ENCODE measurements around the gene B3GNT2.

Gene B3GNT2

DNA sequence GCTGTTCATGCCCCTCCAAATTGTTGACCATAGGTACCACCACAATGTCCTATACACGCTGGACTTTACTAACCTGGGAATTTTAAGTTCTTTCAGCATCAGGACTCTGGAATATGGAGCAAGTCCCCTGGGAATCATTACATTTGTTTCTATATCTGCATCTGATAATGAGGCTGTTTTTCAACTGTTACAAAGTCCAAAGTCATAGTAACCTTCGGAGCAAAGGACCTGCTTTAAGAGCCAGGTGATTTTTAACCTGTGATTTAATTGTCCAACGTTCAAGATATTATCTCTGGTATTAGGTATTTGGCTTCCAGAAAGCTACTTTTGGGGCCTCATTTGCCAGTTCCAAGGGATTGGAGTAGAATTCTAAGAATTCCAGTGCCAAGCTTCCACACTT, 7.5 kb upstream of the B3GNT2 start:
- no peak overlapping the region for H3K27ac ChIP-seq (ENCODE audit: low read length)
- DNase-seq = no peak
- H3F3A ChIP-seq (ENCODE audit: insufficient read depth, low read length) = no peaks in the 10 kb centered on the region
- H3K9ac ChIP-seq (ENCODE audit: low read length) = no peak overlapping the region
- no peaks in the 10 kb centered on the region for H3K79me2 ChIP-seq (ENCODE audit: low read length)
- no peak overlapping the region for H3K4me2 ChIP-seq (ENCODE audit: low read depth, low read length)
- H3K27me3 ChIP-seq (replicated peaks; ENCODE audit: insufficient read depth, low read length) = no peaks in the 10 kb centered on the region
- H3K4me3 ChIP-seq (ENCODE audit: low read length) = no peak overlapping the region
- no peaks in the 10 kb centered on the region for H4K20me1 ChIP-seq (ENCODE audit: insufficient read depth, low read length)
- no peaks in the 10 kb centered on the region for H3K36me3 ChIP-seq (replicated peaks; ENCODE audit: insufficient read depth, low read length)
- TF ChIP-seq EZH2 (optimal IDR thresholded peaks at IDR 0.05; ENCODE audit: low read depth, low read length) (no peak), CTCF (IDR thresholded peaks at IDR 0.05; ENCODE audit: low read length) (no peak), EZH2phosphoT487 (IDR thresholded peaks at IDR 0.05; ENCODE audit: low read length) (no peak)
- no peaks in the 10 kb centered on the region for H3K9me3 ChIP-seq (replicated peaks; ENCODE audit: insufficient read depth, low read length)
- H3K9me2 ChIP-seq (replicated peaks; ENCODE audit: insufficient read depth, low read length) = no peaks in the 10 kb centered on the region
- H3K4me1 ChIP-seq (ENCODE audit: low read length) = no peaks in the 10 kb centered on the region
- H2AFZ ChIP-seq (ENCODE audit: low read length) = no peak overlapping the region

DNA sequence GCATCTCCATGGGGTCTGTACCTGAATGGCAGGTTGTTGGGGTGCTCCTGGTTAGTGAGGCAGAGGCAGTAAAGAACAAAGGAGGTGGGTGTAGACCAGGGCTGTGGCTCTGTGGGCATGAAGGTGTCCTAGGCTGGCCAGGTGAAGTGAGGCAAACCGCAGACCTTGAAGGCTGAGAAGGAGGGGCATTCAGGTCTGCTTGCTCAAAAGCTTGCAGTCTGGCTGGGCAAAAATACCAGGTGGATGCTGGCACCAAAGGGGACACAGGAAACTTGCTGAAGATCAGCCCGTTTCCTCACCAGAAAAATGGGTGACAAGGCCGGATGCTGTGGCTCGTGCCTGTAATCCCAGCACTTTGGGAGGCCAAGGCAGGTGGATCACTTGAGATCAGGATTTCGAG, 6.7 kb upstream of the B3GNT2 start:
- no peak overlapping the region for H3K27ac ChIP-seq (ENCODE audit: low read length)
- H3F3A ChIP-seq (ENCODE audit: insufficient read depth, low read length) = no peaks in the 10 kb centered on the region
- H4K20me1 ChIP-seq (ENCODE audit: insufficient read depth, low read length) = no peaks in the 10 kb centered on the region
- H3K9ac ChIP-seq (ENCODE audit: low read length) = no peak overlapping the region
- H2AFZ ChIP-seq (ENCODE audit: low read length) = no peak overlapping the region
- no peaks in the 10 kb centered on the region for H3K27me3 ChIP-seq (replicated peaks; ENCODE audit: insufficient read depth, low read length)
- no peak for TF ChIP-seq EZH2phosphoT487 (IDR thresholded peaks at IDR 0.05; ENCODE audit: low read length)
- no peak for TF ChIP-seq EZH2 (optimal IDR thresholded peaks at IDR 0.05; ENCODE audit: low read depth, low read length)
- no peak for TF ChIP-seq CTCF (IDR thresholded peaks at IDR 0.05; ENCODE audit: low read length)
- no peaks in the 10 kb centered on the region for H3K36me3 ChIP-seq (replicated peaks; ENCODE audit: insufficient read depth, low read length)
- no peaks in the 10 kb centered on the region for H3K79me2 ChIP-seq (ENCODE audit: low read length)
- H3K4me2 ChIP-seq (ENCODE audit: low read depth, low read length) = no peak overlapping the region
- H3K9me3 ChIP-seq (replicated peaks; ENCODE audit: insufficient read depth, low read length) = no peaks in the 10 kb centered on the region
- no peak overlapping the region for H3K4me3 ChIP-seq (ENCODE audit: low read length)
- H3K4me1 ChIP-seq (ENCODE audit: low read length) = no peaks in the 10 kb centered on the region
- no peak for DNase-seq
- H3K9me2 ChIP-seq (replicated peaks; ENCODE audit: insufficient read depth, low read length) = no peaks in the 10 kb centered on the region

DNA sequence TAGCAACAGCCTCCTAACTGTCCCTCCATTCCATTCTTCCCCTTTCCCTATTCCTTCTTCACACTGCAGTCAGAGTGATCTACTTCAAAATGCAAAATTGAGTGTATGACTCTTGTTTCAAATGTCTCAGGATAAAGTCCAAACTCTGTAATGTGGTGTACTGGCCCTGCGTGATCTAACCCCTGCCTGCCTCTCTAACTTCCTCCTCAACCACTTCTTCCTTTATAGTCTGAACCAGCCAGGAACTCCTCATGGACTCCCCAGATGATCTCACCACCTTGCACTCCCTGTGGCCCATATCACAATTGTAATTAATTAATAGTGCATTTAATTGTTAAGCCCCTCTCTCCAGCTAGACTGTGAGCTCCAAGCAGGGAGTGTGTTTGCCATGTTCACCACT, 3.1 kb upstream of the B3GNT2 start:
- no peaks in the 10 kb centered on the region for H4K20me1 ChIP-seq (ENCODE audit: insufficient read depth, low read length)
- H3K27me3 ChIP-seq (replicated peaks; ENCODE audit: insufficient read depth, low read length) = no peaks in the 10 kb centered on the region
- no peak overlapping the region for H3K4me2 ChIP-seq (ENCODE audit: low read depth, low read length)
- H3K4me1 ChIP-seq (ENCODE audit: low read length) = no peaks in the 10 kb centered on the region
- H3K9me2 ChIP-seq (replicated peaks; ENCODE audit: insufficient read depth, low read length) = no peaks in the 10 kb centered on the region
- no peak overlapping the region for H3K4me3 ChIP-seq (ENCODE audit: low read length)
- H3F3A ChIP-seq (ENCODE audit: insufficient read depth, low read length) = peaks cover 4% of the 10 kb centered on the region; the same call in 1 of the 2 replicates
- H3K27ac ChIP-seq (ENCODE audit: low read length) = no peak overlapping the region
- H3K36me3 ChIP-seq (replicated peaks; ENCODE audit: insufficient read depth, low read length) = no peaks in the 10 kb centered on the region
- no peak for DNase-seq
- no peak for TF ChIP-seq EZH2phosphoT487 (IDR thresholded peaks at IDR 0.05; ENCODE audit: low read length)
- TF ChIP-seq EZH2 (optimal IDR thresholded peaks at IDR 0.05; ENCODE audit: low read depth, low read length) = no peak
- no peak for TF ChIP-seq CTCF (IDR thresholded peaks at IDR 0.05; ENCODE audit: low read length)
- H2AFZ ChIP-seq (ENCODE audit: low read length) = no peak overlapping the region
- no peak overlapping the region for H3K9ac ChIP-seq (ENCODE audit: low read length)
- H3K9me3 ChIP-seq (replicated peaks; ENCODE audit: insufficient read depth, low read length) = no peaks in the 10 kb centered on the region
- H3K79me2 ChIP-seq (ENCODE audit: low read length) = peaks cover 16% of the 10 kb centered on the region

Data from MM.1S (cell line).